Measurements from ENCODE around the gene PARL.

Gene PARL

DNA sequence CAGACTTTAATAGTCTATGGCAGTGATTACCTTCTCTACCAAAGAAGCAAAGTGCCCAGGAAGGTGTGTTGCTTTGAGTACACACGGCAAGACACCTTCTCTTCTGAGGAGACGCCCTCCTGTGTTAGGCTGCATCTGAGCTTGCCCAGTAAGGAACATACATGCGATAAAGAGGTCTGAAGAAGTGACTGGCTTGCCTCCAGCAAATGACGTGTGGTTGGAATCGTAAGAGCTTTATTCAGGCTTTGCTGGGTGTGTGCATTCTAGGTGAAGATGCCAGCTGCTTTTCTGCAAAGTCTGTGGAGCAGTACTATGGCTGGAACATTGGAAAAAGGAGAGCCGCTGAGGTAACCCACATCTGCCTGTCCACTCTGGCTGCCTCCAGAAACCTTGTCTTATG, 81.7 kb downstream of the PARL start:
- H3K4me3 ChIP-seq (ENCODE audit: low read depth, low read length) = no peak overlapping the region
- DNase-seq (ENCODE audit: low read depth) = no peak
- TF ChIP-seq, protein P1, sequence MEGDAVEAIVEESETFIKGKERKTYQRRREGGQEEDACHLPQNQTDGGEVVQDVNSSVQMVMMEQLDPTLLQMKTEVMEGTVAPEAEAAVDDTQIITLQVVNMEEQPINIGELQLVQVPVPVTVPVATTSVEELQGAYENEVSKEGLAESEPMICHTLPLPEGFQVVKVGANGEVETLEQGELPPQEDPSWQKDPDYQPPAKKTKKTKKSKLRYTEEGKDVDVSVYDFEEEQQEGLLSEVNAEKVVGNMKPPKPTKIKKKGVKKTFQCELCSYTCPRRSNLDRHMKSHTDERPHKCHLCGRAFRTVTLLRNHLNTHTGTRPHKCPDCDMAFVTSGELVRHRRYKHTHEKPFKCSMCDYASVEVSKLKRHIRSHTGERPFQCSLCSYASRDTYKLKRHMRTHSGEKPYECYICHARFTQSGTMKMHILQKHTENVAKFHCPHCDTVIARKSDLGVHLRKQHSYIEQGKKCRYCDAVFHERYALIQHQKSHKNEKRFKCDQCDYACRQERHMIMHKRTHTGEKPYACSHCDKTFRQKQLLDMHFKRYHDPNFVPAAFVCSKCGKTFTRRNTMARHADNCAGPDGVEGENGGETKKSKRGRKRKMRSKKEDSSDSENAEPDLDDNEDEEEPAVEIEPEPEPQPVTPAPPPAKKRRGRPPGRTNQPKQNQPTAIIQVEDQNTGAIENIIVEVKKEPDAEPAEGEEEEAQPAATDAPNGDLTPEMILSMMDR (IDR thresholded peaks at IDR 0.05; ENCODE audit: control insufficient read depth, extremely low read depth, insufficient read depth) = no peak

DNA sequence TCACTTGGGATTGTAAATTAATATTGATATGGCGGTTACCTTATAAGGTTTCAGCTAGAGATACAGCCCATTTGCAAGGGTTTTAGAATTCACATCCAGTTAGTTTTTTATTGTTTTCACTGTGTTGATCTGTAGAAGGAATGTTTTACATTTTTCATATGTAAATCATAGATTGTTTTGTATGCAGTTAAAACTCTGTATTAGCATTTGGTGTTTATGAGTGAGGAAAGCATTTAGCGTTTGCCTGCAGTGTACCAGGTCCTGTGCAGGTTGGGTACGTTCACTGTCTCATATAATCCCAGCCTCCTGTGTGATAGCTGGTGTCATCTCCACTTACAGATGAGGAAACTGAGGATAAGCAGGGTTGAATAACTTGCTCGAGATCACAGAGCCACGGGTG, 83.1 kb downstream of the PARL start:
- no peak for DNase-seq (ENCODE audit: low read depth)
- H3K4me3 ChIP-seq (ENCODE audit: low read depth, low read length) = no peak overlapping the region
- TF ChIP-seq, protein P1 (IDR thresholded peaks at IDR 0.05; ENCODE audit: control insufficient read depth, extremely low read depth, insufficient read depth) = no peak

DNA sequence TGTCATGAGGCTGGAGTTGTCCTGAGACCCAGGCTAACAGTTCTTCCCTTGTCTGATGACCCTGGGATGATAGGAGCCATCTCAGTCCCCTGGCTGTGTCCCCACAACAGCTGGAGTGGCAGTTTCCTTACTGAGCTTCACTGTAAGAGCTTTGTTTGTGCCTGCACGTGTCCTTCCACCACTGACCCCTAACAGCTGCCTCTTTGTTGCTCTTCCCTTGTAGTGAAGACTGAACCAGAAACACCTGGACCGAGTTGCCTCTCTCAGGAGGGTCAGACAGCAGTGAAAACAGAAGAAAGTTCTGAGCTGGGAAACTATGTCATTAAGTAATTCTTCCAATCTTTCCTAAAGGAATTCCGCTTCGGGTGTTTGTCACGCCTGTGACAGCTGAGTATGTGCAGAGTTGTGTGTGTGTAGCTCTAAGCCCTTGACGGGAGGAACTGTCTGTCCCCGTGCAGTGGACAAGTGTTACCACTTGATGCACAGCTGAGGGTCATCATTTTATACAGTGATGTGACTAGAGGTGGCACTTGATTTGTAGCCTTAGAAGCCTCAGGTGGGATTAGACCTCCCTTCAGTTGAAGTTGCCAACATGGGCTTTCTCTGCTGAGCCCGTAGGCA, 84.3 kb downstream of the PARL start:
- TF ChIP-seq, protein P1 (IDR thresholded peaks at IDR 0.05; ENCODE audit: control insufficient read depth, extremely low read depth, insufficient read depth) = no peak
- no peak overlapping the region for H3K4me3 ChIP-seq (ENCODE audit: low read depth, low read length)
- DNase-seq (ENCODE audit: low read depth) = no peak

DNA sequence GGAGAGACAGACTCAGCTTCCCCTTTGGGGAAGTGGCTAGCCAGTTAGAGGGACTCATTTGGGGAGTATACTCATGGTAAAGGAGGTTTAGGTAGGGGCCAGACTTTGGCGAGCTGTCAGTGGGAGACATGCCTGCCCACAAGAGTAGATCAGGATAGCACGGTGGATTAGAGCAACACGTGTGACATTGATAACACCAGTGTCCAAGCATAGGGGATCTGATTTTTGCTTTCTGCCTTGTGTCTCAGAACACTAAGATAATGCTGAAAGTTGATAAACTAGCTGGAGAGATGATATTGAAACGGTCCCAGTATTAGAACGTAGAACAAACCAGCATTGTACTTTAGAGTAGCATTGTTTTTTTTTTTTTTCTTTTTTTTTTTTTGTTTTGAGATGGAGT, 85.2 kb downstream of the PARL start:
- no peak overlapping the region for H3K4me3 ChIP-seq (ENCODE audit: low read depth, low read length)
- DNase-seq (ENCODE audit: low read depth) = no peak
- TF ChIP-seq, protein P1 (IDR thresholded peaks at IDR 0.05; ENCODE audit: control insufficient read depth, extremely low read depth, insufficient read depth) = no peak

DNA sequence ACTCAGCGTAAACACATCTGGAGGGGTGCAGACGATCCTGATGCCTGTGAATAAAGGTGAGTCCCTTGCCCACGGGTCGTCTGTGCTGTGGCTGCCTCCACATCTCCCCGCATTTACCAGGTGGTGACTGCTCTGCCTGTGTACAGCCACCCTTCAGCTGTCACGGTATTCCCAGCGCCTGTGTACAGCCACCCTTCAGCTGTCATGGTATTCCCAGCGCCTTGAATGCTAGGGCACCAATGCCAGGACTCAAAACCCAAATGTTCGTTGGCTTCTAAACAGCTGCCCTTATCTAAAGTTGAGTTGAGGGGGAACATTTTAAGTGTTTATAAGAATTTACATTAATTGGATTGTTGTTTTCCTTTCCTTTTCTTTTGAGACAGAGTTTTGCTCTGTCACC, 86.7 kb downstream of the PARL start:
- TF ChIP-seq, protein P1 (IDR thresholded peaks at IDR 0.05; ENCODE audit: control insufficient read depth, extremely low read depth, insufficient read depth) = no peak
- no peak for DNase-seq (ENCODE audit: low read depth)
- H3K4me3 ChIP-seq (ENCODE audit: low read depth, low read length) = no peak overlapping the region

DNA sequence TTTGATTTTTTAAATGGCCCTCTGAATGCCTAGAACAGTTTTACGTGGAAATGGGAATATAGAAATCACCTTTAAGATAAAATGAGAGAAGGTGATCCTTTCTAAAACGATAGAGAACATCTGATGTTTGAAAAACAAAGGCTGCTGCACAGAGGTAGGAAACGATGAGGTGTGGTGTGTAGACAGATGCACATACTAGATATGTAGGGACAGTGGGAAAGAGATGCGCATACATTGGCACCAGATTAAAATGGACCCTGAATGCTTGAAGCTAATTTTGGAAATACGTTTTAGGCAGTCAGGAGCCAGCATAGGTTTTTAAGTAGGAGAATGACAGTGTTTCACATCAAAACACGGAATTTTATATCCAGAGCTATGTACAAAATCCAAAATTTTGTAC, 88.3 kb downstream of the PARL start:
- no peak for DNase-seq (ENCODE audit: low read depth)
- H3K4me3 ChIP-seq (ENCODE audit: low read depth, low read length) = no peak overlapping the region
- TF ChIP-seq, protein P1 (IDR thresholded peaks at IDR 0.05; ENCODE audit: control insufficient read depth, extremely low read depth, insufficient read depth) = no peak

DNA sequence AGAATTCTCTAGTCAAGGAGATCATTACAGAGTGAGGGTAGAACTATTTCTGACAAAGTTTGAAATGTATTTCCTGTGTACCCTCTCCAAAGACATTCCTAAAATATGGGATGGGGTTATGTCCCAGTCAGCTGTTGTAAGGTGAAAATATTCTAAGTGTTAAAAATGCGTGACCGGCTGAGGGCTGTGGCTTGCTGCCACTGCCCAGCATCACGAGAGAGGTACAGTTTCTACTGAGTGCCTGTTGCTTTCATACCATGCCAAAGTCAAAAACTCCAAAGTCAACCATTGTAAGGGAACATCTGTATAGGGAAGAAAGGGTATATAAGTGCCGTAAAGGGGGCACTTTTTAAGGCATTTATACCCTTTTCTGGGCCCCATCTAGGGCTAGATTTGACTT, 90.2 kb downstream of the PARL start:
- DNase-seq (ENCODE audit: low read depth) = no peak
- TF ChIP-seq, protein P1 (IDR thresholded peaks at IDR 0.05; ENCODE audit: control insufficient read depth, extremely low read depth, insufficient read depth) = no peak
- no peak overlapping the region for H3K4me3 ChIP-seq (ENCODE audit: low read depth, low read length)
